Testis (tissue), 3 donors: ENCODE data around the gene KLHL1. TPM values are rescaled to one million over a fixed set of nuclear protein-coding genes. Genes with fewer than 3 reads are reported as not detected.

Experiments used
- DNase-seq: peaks from one replicate; pipeline ENCODE4 v3.0.0-alpha.2; 2019
- H3K27ac ChIP-seq, 2 donors: fragments of 200-600 bp; sonication (generic); one replicate each; pipeline ENCODE4 v1.5.1; 2019
- H3K27me3 ChIP-seq: fragments of 200-600 bp; sonication (generic); one replicate; pipeline ENCODE4 v1.5.1; 2019
- H3K36me3 ChIP-seq: fragments of 200-600 bp; sonication (generic); one replicate; pipeline ENCODE4 v1.5.1; 2017; ENCODE audit warnings: low read depth; ENCODE audit errors: missing control alignments
- H3K4me1 ChIP-seq: fragments of 200-600 bp; sonication (generic); one replicate; pipeline ENCODE4 v1.5.1; 2019
- H3K4me3 ChIP-seq, 2 donors: fragments of 200-600 bp; sonication (generic); one replicate each; pipeline ENCODE4 v1.5.1; 2017 to 2019
- H3K9me3 ChIP-seq: fragments of 200-600 bp; sonication (generic); one replicate; pipeline ENCODE4 v1.5.1; 2017
- CTCF ChIP-seq, 3 experiments: fragments of 450-650 bp in 2 of 3; fragments of 200-600 bp in 1 of 3; sonication (generic) in 1 of 3; IDR thresholded peaks; one replicate each; pipeline ENCODE4 v1.5.1; 2016 to 2019; ENCODE audit warnings: antibody characterized with exemption in 3 of 3, mild to moderate bottlenecking in 2 of 3, moderate library complexity in 1 of 3
- POLR2A ChIP-seq: fragments of 450-650 bp; IDR thresholded peaks from one replicate; pipeline ENCODE4 v1.6.1; 2017; ENCODE audit warnings: antibody characterized with exemption, mild to moderate bottlenecking, moderate library complexity
- WGBS, 2 donors: methylation state at CpG; one replicate each; pipeline ENCODE4 v1.1.5; 2018; 5-methylcytosine and 5-hydroxymethylcytosine counted together
- intact Hi-C: fragments of 100-400 bp; cut with DNase I; formaldehyde crosslinking; loops from one replicate; pipeline ENCODE4 v1.15.1; 2023; ENCODE audit warnings: low total_unique reads
- polyA plus RNA-seq: library from polyadenylated mRNA; stranded (reverse); fragments of 350-450 nt; fragmentation: Illumina TruSeq; extraction: RNeasy Lipid Tissue Mini Kit (QIAGEN cat#74804); gene quantifications from one replicate; pipeline ENCODE4 v1.2.3, GENCODE V29; 2014; ENCODE audit warnings: low read depth, low replicate concordance; ENCODE audit not compliant: insufficient read depth
- small RNA-seq, 2 donors: library from RNA; depleted of rRNA; stranded (forward); fragments of <200 nt; gene quantifications; one replicate each; pipeline ENCODE3, GENCODE V24; 2016
- total RNA-seq, 2 donors: library from RNA; depleted of rRNA; stranded (reverse); fragments of >200 nt; gene quantifications; one replicate each; pipeline ENCODE4 v1.2.3, GENCODE V29; 2016

KLHL1 gene
- total and polyA plus RNA-seq, 3 donors from 2014 or later = 0.16 to 0.87 (median 0.21) TPM

DNA sequence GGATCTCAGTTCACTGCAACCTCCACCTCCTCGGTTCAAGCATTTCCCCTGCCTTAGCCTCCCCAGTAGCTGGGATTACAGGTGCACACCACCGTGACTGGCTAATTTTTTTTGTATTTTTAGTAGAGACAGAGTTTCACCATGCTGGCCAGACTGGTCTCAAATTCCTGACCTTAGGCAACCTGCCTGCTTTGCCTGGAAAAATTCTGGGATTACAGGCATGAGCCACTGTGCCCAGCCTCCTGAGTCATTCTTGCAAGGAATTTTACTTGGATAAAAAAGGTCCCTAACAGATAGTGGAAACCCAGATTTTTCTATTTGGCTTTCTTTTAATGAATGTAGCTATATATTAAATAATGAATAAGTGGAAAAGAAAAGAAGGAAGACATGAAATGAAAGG lies 450.6 kb downstream of the KLHL1 start:
- TF ChIP-seq POLR2A (no peak), CTCF (IDR thresholded peaks at IDR 0.05) (no peak)
- H3K27me3 ChIP-seq = no peaks in the 10 kb centered on the region
- DNase-seq = no peak
- intact Hi-C loops = no loop called here
- no peaks in the 10 kb centered on the region for H3K4me1 ChIP-seq
- H3K9me3 ChIP-seq = no peaks in the 10 kb centered on the region
- H3K36me3 ChIP-seq = no peaks in the 10 kb centered on the region
- 86 to 89% methylated on average over 2 of the region's 2 CpGs for WGBS, 2 donors
- no peak overlapping the region for H3K4me3 ChIP-seq
- H3K27ac ChIP-seq = no peak overlapping the region

DNA sequence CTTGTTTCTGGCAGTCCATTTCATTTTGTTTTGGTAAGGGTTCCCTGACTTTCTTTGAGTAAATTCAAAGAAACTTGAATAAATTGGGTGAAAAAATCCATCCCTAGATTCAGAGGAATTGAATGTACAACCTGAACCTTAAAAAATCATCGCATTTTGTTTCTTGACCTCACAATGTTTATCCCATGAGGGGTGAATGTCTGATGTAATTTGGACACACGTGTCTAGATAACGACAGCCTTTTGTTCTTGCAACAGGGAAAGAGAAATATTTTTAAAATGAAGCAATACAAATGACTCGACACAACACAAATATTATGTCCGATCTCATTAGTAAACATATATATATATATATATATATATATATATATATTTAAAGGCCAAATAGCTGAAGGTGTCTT lies 453.9 kb downstream of the KLHL1 start:
- TF ChIP-seq POLR2A (no peak), CTCF (IDR thresholded peaks at IDR 0.05) (no peak)
- intact Hi-C loops = no loop called here
- no peaks in the 10 kb centered on the region for H3K4me1 ChIP-seq

More for the DNA sequence above, 453.9 kb downstream of the KLHL1 start:
- no peak overlapping the region for H3K4me3 ChIP-seq
- no peaks in the 10 kb centered on the region for H3K9me3 ChIP-seq
- H3K27ac ChIP-seq = no peak overlapping the region
- 88 to 91% methylated on average over 5 of the region's 5 CpGs for WGBS, 2 donors
- no peaks in the 10 kb centered on the region for H3K36me3 ChIP-seq
- no peak for DNase-seq
- H3K27me3 ChIP-seq = no peaks in the 10 kb centered on the region

Small RNAs within 50 kb of the gene (small RNA-seq; reads per million reads assigned to genes)
- gene RNY3P10 = 0 reads per million in 2 donors

Other genes starting within 250 kb of the KLHL1 start
- gene ATXN8OS, start 626 bp downstream of the KLHL1 start, total RNA-seq = not detected
- gene ATXN8OS, start 626 bp downstream of the KLHL1 start, polyA plus RNA-seq = not detected